ENCODE results near the gene PCDHB4. TPM values are rescaled to one million over a fixed set of nuclear protein-coding genes. Genes with fewer than 3 reads are reported as not detected.
"Not testable (repeated sequence)": the region's sequence is repeated elsewhere in the genome, so short reads cannot be mapped to it uniquely, and the experiment has no call there.

The PCDHB4 gene
- total RNA-seq, 2 experiments from 2014 or later = not detected

DNA sequence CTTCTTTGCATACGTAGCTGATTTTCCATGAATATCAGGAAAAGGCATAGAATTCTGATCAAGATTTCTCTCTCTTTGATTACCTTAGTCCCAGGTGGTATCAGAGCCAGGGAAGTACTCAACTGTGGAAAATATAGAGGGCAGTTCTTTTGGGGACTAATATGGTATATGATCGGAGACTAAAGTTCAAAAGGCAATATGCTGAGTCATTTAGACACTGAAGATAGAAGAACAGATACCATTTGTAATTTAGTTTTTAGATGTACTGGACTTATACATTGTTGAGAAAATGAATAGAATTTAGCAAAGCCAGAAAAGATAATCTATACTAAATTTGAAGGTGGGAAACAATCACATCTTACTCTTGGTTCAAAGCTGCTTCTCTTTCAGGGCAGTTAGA, 16.3 kb upstream of the PCDHB4 start:
- no peak overlapping the region for H3K27ac Mint-ChIP-seq
- Histone ChIP-seq H3K27me3 (ENCODE audit: control insufficient read depth in 1 of 2, insufficient read depth in 2 of 2, low read length in 2 of 2) (peaks cover 10 to 15% of the 10 kb centered on the region in 2 experiments), H3K4me1 (ENCODE audit: insufficient read depth, low read length) (no peaks in the 10 kb centered on the region), H3K4me3 (ENCODE audit: low read length) (no peak overlapping the region), H3K27ac (ENCODE audit: low read depth in 1 of 2, low read length in 2 of 2) (no peak overlapping the region), H3K36me3 (ENCODE audit: insufficient read depth, low read length) (no peaks in the 10 kb centered on the region), H3K9me3 (ENCODE audit: control insufficient read depth in 1 of 2, insufficient read depth in 1 of 2, low read length in 2 of 2) (peaks cover 0 to 34% of the 10 kb centered on the region in 2 experiments)
- DNase-seq (no peak), ATAC-seq (ENCODE audit: poor library complexity) (no peak)
- CTCF ChIA-PET = no interaction called here
- peaks cover 47% of the 10 kb centered on the region for H3K27me3 Mint-ChIP-seq
- H3K36me3 Mint-ChIP-seq (ENCODE audit: low read depth) = no peaks in the 10 kb centered on the region
- H3K4me1 Mint-ChIP-seq (ENCODE audit: low read depth) = no peaks in the 10 kb centered on the region
- POLR2A ChIA-PET = no interaction called here
- no peak for TF ChIP-seq CTCF (IDR thresholded peaks at IDR 0.05)
- H3K4me3 Mint-ChIP-seq = no peak overlapping the region
- peaks cover 6% of the 10 kb centered on the region for H3K9me3 Mint-ChIP-seq
- intact Hi-C loops (cut with DNase I, micrococcal nuclease) = no loop called here

DNA sequence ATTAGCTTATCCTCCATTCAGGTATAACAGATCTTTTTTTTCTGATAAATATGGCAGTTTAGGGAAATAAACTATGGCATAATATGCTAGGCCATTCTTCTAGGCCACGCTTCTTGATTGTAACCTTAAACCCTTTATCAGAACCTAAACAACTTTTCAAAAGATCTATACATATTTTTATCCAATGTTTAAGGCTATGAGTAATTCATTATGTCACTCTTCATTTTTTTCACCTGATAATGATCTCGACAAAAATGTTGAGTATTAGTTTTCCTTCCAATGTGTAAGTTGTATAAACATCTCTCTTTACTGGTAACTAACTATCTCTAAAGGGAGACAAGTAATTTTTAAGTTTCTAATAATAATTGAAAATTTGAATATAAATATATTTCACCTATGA, 2.4 kb upstream of the PCDHB4 start:
- Histone ChIP-seq H3K4me1 (ENCODE audit: insufficient read depth, low read length) (no peaks in the 10 kb centered on the region), H3K9me3 (ENCODE audit: control insufficient read depth in 1 of 2, insufficient read depth in 1 of 2, low read length in 2 of 2) (peaks cover 16 to 30% of the 10 kb centered on the region in 2 experiments), H3K27me3 (ENCODE audit: control insufficient read depth in 1 of 2, insufficient read depth in 2 of 2, low read length in 2 of 2) (peaks cover 11 to 19% of the 10 kb centered on the region in 2 experiments), H3K27ac (ENCODE audit: low read depth in 1 of 2, low read length in 2 of 2) (no peak overlapping the region), H3K36me3 (ENCODE audit: insufficient read depth, low read length) (no peaks in the 10 kb centered on the region), H3K4me3 (ENCODE audit: low read length) (no peak overlapping the region)
- ATAC-seq (ENCODE audit: poor library complexity) (no peak), DNase-seq (no peak)
- H3K36me3 Mint-ChIP-seq (ENCODE audit: low read depth) = no peaks in the 10 kb centered on the region
- intact Hi-C loops (cut with DNase I, micrococcal nuclease) = no loop called here
- ChIA-PET POLR2A (no interaction called here), CTCF (no interaction called here)
- H3K4me3 Mint-ChIP-seq = no peak overlapping the region
- H3K9me3 Mint-ChIP-seq = peaks cover 16% of the 10 kb centered on the region
- no peak for TF ChIP-seq CTCF (IDR thresholded peaks at IDR 0.05)
- peaks cover 35% of the 10 kb centered on the region for H3K27me3 Mint-ChIP-seq
- no peaks in the 10 kb centered on the region for H3K4me1 Mint-ChIP-seq (ENCODE audit: low read depth)
- H3K27ac Mint-ChIP-seq = no peak overlapping the region

DNA sequence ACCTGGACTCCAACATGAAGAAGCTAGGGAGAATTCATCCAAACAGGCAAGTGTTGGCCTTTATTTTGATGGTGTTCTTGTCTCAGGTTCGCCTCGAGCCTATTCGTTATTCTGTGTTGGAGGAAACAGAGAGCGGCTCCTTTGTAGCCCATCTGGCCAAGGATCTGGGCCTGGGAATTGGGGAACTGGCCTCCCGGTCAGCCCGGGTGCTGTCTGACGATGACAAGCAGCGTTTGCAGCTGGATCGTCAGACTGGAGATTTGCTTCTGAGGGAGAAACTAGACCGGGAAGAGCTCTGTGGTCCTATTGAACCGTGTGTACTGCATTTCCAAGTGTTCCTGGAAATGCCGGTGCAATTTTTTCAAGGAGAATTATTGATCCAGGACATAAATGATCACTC, 367 bp downstream of the PCDHB4 start:
- DNase-seq = no peak
- TF ChIP-seq CTCF (IDR thresholded peaks at IDR 0.05) = no peak
- Histone ChIP-seq H3K4me3 (ENCODE audit: low read length) (no peak overlapping the region), H3K27me3 (ENCODE audit: control insufficient read depth in 1 of 2, insufficient read depth in 2 of 2, low read length in 2 of 2) (peaks cover 11 to 28% of the 10 kb centered on the region in 2 experiments), H3K36me3 (ENCODE audit: insufficient read depth, low read length) (no peaks in the 10 kb centered on the region), H3K27ac (ENCODE audit: low read depth in 1 of 2, low read length in 2 of 2) (no peak overlapping the region), H3K9me3 (ENCODE audit: control insufficient read depth in 1 of 2, insufficient read depth in 1 of 2, low read length in 2 of 2) (peaks cover 12 to 17% of the 10 kb centered on the region in 2 experiments), H3K4me1 (ENCODE audit: insufficient read depth, low read length) (no peaks in the 10 kb centered on the region)
- POLR2A ChIA-PET = no interaction called here
- no peaks in the 10 kb centered on the region for H3K4me1 Mint-ChIP-seq (ENCODE audit: low read depth)
- no peaks in the 10 kb centered on the region for H3K36me3 Mint-ChIP-seq (ENCODE audit: low read depth)
- intact Hi-C loops (cut with DNase I, micrococcal nuclease) = no loop called here
- CTCF ChIA-PET = no interaction called here
- peaks cover 6% of the 10 kb centered on the region for H3K9me3 Mint-ChIP-seq
- H3K27ac Mint-ChIP-seq = no peak overlapping the region
- H3K4me3 Mint-ChIP-seq = no peak overlapping the region
- no peak for ATAC-seq (ENCODE audit: poor library complexity)
- H3K27me3 Mint-ChIP-seq = peaks cover 51% of the 10 kb centered on the region

GRCh38 chr5:141123396-141124135, 1.9 kb downstream of the PCDHB4 start:
- H3K4me3 ChIP-seq (ENCODE audit: low read length); ATAC-seq (ENCODE audit: poor library complexity); H3K4me1 ChIP-seq (ENCODE audit: insufficient read depth, low read length); intact Hi-C loops (cut with DNase I, micrococcal nuclease); H3K36me3 ChIP-seq (ENCODE audit: insufficient read depth, low read length); POLR2A ChIA-PET; DNase-seq; CTCF ChIA-PET; H3K36me3 Mint-ChIP-seq (ENCODE audit: low read depth); H3K27ac ChIP-seq (ENCODE audit: low read depth in 1 of 2, low read length in 2 of 2); H3K9me3 Mint-ChIP-seq; H3K4me1 Mint-ChIP-seq (ENCODE audit: low read depth); H3K27ac Mint-ChIP-seq; H3K4me3 Mint-ChIP-seq: not testable (repeated sequence)
- Histone ChIP-seq H3K9me3 (ENCODE audit: control insufficient read depth in 1 of 2, insufficient read depth in 1 of 2, low read length in 2 of 2) (peaks cover 12 to 13% of the 10 kb centered on the region in 2 experiments), H3K27me3 (ENCODE audit: control insufficient read depth in 1 of 2, insufficient read depth in 2 of 2, low read length in 2 of 2) (peaks cover 15 to 28% of the 10 kb centered on the region in 2 experiments)
- H3K27me3 Mint-ChIP-seq = peaks cover 57% of the 10 kb centered on the region
